SK-N-SH (cell line): ENCODE data around the gene CYP26C1.

ENCODE experiments used
- CHD2 ChIP-seq: fragments of 150-350 bp; IDR thresholded peaks from 2 replicates; pipeline ENCODE4 v1.6.1; 2018; ENCODE audit warnings: low read length; ENCODE audit not compliant: partially characterized antibody
- CTCF ChIP-seq: fragments of 200-600 bp; sonication (generic); IDR thresholded peaks from 2 replicates; pipeline ENCODE4 v1.6.1; 2017; ENCODE audit warnings: antibody characterized with exemption, mild to moderate bottlenecking, moderate library complexity
- EZH2phosphoT487 ChIP-seq: fragments of 200-600 bp; sonication (generic); IDR thresholded peaks from 2 replicates; pipeline ENCODE4 v1.6.1; 2017; ENCODE audit warnings: low read depth, mixed run types, mild to moderate bottlenecking, antibody characterized with exemption, moderate library complexity, borderline replicate concordance
- POLR2AphosphoS5 ChIP-seq: IDR thresholded peaks from 2 replicates; pipeline ENCODE4 v1.6.1; 2012; ENCODE audit warnings: low read depth, low read length
- REST ChIP-seq: IDR thresholded peaks from 2 replicates; pipeline ENCODE4 v1.6.1; 2012; ENCODE audit warnings: mild to moderate bottlenecking, low read depth, low read length, moderate library complexity
- RFX5 ChIP-seq: IDR thresholded peaks from 2 replicates; pipeline ENCODE4 v1.6.1; 2012; ENCODE audit warnings: mild to moderate bottlenecking, improper control_type of control experiment, low read length

- TF ChIP-seq CTCF = no peak
- no peak for TF ChIP-seq POLR2AphosphoS5
- no peak for TF ChIP-seq RFX5
- no peak for TF ChIP-seq EZH2phosphoT487
- no peak for TF ChIP-seq REST
- TF ChIP-seq CHD2 = no peak
Measured at GRCh38 chr10:93106631-93107072, 46.1 kb downstream of the CYP26C1 start.
